ENCODE results near the gene PHLPP2.

Gene PHLPP2, protein sequence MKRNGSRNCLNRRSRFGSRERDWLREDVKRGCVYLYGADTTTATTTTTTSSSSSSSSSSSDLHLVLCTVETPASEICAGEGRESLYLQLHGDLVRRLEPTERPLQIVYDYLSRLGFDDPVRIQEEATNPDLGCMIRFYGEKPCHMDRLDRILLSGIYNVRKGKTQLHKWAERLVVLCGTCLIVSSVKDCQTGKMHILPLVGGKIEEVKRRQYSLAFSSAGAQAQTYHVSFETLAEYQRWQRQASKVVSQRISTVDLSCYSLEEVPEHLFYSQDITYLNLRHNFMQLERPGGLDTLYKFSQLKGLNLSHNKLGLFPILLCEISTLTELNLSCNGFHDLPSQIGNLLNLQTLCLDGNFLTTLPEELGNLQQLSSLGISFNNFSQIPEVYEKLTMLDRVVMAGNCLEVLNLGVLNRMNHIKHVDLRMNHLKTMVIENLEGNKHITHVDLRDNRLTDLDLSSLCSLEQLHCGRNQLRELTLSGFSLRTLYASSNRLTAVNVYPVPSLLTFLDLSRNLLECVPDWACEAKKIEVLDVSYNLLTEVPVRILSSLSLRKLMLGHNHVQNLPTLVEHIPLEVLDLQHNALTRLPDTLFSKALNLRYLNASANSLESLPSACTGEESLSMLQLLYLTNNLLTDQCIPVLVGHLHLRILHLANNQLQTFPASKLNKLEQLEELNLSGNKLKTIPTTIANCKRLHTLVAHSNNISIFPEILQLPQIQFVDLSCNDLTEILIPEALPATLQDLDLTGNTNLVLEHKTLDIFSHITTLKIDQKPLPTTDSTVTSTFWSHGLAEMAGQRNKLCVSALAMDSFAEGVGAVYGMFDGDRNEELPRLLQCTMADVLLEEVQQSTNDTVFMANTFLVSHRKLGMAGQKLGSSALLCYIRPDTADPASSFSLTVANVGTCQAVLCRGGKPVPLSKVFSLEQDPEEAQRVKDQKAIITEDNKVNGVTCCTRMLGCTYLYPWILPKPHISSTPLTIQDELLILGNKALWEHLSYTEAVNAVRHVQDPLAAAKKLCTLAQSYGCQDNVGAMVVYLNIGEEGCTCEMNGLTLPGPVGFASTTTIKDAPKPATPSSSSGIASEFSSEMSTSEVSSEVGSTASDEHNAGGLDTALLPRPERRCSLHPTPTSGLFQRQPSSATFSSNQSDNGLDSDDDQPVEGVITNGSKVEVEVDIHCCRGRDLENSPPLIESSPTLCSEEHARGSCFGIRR (N-terminal part only)

DNA sequence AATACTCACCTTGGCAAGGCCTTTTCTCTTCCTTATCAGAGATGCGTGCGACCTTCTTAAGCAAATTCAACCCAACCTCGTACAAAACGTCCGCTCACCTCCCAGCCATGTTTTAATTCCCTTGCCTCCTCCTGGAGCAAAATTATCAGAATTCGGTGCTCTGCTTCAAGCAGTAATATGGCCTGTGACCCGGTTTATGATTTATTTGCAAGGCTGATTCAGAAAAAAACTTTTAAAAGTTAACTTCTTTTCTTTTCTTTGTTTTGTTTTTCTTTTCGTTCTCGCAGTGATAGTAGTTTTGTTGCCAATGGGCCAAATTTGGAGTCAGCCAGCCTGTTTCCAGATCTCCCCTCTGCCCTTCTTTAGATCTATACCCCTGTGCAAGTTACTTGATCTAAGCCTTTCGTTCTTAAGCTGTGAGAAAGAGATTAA is at the start of gene PHLPP2:
TSS of gene PHLPP2 (minus strand) at position 382 of the 432 bp plus-strand sequence. CDS start 9,906 bp downstream, outside the sequence.
- DNase-seq (ENCODE audit: low spot score), result no peak

DNA sequence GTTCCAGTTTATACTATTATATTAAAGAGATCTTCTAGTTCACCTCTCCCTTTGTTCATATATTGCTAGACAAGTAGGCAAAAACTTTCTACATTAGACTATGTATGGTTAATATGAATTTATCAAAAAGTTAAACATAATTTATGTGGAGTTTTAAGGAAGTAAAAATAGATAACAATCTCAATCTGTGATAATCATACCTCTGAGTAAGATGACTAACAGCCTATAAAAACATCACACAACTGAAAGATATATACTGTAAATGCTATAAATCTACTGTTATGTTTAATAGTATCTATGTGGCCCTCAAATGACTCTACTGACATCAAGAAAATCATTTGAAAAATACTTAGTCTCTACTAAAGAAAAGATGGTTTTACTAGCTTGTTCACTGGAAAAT is 47.1 kb upstream of the PHLPP2 start:
- no peak for DNase-seq (ENCODE audit: low spot score)

DNA sequence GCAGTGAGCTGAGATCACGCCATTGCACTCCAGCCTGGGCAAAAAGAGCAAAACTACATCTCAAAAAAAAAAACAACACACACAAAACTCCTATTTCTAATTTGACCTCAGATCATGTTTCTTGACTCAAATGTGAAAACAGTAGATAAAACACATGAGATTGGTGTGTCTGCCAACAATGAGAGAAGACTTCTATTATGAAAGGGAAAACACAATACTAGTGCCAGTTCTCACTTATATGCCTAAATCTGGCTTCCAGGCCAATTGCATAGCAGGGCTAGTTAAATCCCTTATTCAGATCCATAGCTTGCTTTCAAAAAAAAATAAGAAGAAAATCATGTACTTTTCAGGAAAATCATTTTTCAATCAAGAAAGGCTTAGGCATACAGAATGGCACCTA is 44.7 kb upstream of the PHLPP2 start:
- no peak for DNase-seq (ENCODE audit: low spot score)

DNA sequence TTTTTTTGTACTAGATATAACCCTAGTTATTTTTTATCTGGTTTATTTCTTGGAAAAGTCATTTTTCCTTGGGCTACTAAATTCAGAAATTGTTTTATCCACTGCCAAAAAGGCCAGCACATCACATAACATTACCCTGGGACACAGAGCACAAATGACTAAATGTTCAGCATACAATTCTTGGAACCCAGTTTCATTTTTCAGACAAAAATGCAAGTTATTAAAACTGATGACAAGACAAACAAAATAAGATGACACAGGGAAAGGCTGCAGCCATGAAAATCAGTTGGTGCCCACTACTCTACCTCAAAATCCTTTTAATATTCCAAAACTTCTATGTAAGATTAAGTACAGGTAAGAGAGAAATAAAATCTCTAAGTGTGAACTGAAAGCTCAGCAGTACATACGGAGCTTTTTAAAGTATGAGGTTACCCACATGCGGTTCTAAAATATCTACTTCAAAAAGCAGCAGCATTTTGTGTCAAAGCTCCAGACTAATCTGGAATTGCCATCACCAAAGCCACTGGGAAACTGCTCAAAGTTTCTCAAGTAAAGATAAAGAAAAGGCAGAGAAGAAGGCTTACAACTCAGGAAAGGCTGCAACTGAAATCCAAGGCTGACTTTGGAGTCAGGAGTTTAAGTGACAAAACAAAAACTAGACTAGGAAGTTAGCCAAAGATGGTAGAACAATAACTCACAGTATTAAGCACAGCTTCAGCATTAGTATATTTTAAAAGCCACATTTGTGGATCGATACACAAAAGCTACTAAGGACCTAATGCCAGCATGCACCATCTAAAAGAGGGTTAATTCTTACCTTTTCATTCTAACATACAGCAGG is 42.8 kb upstream of the PHLPP2 start:
- DNase-seq (ENCODE audit: low spot score), result no peak

DNA sequence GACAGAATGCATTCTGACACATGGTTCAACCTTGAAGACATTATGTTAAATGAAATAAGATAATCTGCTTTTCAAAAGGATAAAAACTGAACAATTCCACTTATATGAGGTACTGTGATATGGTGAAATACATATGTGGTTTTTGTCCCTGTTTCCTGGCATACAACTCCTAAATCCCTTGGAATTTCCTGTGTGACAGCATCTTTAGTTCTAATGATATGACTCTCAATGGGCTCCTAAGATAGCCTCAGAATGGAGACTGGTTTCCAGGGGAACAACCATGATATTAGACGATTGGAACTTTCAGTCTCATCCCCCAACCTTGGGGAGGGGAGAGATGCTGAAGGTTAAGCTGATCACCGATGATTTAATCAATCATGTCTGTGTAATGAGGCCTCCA is 37.7 kb upstream of the PHLPP2 start:
- DNase-seq (ENCODE audit: low spot score), result no peak

DNA sequence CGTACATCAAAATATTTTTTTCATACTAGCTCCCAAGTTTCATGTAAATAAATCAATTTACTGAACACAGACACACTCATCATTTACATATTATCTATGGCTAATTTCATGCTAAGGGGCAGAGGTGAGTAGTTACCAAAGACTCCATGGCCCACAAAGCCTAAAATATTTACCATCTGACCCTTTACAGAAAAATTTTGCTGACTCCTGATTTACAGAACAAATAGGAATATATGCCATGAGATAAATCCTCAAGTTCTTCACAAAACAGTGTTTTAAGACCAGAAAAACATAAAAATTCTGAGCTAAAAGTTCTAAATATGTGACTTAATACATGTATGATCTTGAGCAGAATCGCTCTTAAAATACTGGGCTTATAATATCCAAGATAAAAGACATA is 36.6 kb upstream of the PHLPP2 start:
- no peak for DNase-seq (ENCODE audit: low spot score)

DNA sequence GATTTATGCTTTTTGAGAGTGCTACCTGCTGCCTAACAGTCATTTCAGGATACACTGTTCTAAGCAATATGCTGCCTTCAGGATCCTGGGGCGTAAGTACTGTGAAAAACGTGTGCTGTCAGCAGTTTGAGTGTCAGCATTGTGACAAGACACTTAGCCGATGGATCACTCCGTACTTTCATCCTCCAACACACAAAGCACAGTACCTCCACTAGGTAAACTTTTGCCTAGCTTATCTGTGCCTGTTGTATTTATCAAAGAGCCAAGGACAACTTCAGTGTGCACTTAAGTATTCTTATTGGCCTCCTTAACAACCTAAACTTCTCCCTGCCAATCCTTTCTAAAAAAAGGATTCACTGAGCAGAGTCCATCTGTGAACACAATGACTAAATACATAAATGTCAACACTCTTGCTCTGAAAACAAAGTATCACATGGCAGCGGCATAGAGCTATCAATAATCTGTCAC is 33.8 kb upstream of the PHLPP2 start:
- DNase-seq (ENCODE audit: low spot score), result no peak

DNA sequence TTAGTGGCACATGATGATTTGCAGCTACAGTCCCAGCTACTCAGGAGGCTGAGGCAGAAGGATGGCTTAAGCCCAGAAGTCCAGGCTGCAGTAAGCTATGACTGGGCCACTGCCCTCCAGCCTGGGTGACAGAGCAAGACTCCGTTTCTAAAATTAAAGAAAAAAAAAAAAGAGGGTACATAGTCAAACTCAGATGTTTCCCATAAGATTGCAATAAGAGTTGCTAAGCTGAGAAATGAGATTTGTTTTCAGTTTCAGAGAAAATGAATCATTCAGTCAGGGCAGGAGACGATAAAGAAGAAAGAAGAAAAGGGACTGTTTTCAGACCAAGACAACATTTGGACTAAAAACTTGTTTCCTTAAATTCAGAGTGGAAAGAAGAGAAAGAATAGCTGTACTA is 30.2 kb upstream of the PHLPP2 start:
- no peak for DNase-seq (ENCODE audit: low spot score)

DNA sequence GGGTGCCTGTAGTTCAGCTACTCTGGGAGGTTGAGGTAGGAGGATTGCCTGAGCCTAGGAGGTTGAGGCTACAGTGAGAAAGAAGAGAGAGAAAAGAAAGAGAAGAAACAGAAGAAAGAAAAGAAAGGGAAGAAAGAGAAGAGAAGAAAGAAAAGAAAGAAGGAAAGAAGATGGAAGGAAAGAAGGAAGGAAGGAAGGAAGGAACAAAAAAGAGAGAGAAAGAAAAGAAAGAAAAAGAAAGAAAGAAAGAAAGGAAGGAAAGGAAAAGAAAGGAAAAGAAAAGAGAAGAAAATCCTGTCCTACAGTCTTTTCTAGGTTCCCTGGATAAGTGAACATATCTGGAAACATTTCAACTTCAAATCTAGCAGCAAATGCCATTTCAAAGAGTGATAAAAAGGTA is 29.6 kb upstream of the PHLPP2 start:
- DNase-seq (ENCODE audit: low spot score), result no peak

DNA sequence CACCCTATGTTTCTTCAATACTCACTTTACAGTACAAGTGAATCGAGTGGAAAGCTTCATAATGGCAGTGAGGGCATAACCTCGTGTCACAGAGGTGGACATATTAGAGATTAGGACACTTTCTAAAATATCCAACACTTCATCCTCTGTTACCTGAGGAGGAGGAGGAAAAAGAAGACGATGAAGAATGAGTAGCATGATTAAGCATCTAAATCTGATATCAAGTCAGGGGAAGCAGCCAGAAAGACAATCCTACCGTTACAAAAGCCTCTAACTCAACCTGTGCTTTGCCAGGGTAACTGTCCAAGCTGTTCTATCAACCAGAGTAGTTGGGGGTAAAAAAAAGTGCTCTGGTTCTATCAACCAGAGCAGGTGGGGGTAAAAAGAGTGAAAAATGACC is 23.7 kb upstream of the PHLPP2 start:
- DNase-seq (ENCODE audit: low spot score), result no peak

DNA sequence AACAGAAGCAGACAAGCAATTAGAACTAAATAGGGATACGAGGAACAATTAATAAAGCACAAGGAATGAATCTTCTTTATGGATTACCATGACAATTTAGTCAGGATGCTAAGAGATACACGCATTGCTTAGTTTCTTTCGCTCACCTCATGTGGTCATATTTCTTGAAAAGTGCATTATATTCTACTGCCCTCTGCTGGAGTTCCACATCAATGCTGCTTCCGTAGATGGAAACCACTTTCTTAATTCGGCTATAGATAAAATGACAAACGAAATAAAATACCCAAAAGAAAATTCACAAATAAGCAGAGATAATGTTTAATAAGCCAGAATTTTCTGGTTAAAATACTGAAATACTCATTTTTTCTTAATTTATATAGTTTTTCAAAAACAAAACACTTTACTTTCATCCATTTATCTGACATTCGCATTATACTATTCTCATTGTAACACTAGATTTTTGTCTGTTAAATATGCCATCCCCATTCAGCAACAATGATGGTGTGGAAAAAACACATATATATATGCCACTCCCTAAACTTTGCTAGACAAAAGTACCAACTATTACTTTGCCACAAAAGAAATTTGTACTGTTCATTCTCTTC is 22.0 kb upstream of the PHLPP2 start:
- DNase-seq (ENCODE audit: low spot score), result peak; percentile 81

DNA sequence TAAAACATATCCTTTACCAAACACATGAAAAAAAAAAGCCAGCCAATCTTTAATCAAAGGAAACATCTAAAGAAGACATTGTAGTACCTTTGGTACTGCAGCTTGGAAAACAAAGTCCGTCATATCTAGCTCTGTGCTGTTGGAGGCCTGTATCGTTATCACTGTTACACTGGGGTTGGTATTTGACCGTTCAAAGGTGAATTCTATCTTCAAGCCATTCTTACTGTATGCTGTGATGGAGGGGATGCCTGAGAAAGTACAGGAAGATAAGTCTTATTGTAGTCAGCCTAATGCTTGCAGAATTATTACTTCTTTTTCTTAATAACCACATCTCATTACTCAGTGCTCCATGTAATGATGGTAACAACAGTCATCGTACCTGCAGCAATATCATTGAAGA is 14.4 kb upstream of the PHLPP2 start:
- DNase-seq (ENCODE audit: low spot score), result no peak

DNA sequence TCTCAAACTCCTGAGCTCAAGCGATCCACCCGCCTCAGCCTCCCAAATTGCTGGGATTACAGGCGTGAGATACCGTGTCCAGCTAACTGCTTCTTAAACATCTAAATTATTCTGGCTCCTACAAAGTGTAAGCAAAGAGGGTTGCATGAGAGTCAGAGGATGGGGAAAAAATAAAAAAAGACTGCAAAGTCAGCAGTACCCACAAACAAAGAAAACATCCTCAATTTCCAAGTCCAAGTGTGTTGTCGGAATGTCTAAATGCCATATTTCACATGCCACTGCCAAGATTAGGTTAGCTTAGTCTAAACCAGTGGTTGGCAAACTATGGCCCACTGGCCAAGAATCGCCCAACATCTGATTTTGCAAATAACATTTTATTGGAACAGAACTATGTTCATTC is 13.0 kb upstream of the PHLPP2 start:
- DNase-seq (ENCODE audit: low spot score), result no peak

DNA sequence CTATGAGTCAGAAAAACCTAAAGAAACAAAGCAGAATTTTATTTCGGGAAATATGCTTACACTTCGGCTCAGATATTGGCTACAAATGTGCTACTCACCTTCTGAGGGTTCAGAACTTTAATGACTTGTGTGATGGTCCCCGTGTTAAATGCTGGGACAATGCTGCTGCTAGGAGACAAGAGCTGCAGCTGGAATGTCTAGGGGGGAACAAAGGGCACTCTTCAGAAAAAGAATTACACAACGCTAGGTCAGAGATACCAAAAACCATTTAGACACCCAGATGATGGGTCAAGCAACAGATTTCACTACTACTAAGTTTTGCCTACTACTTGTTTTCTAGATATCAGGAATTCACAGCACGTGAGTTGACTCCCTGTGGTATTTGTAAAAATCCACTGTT is 10.0 kb upstream of the PHLPP2 start:
- no peak for DNase-seq (ENCODE audit: low spot score)

DNA sequence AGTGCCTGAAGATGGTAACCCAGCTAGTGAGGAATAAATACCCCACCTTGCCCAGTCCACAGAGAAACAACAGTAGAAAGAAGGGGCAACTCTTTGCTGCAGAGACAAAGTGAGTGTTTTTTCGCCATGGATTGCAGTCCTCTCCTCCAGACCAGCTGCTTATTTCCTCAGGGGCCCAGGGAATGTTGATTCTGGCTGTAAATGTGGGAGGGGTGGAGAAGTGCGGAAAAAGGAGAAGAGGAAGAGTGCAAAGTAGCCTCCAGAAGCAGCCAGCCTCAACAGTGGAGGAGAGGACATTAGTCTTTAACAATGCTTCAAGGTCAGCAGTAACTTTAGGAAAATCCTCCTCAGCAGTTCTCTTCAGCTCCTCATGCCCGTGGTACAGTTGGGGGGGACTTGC is 8.1 kb upstream of the PHLPP2 start:
- DNase-seq (ENCODE audit: low spot score), result no peak

DNA sequence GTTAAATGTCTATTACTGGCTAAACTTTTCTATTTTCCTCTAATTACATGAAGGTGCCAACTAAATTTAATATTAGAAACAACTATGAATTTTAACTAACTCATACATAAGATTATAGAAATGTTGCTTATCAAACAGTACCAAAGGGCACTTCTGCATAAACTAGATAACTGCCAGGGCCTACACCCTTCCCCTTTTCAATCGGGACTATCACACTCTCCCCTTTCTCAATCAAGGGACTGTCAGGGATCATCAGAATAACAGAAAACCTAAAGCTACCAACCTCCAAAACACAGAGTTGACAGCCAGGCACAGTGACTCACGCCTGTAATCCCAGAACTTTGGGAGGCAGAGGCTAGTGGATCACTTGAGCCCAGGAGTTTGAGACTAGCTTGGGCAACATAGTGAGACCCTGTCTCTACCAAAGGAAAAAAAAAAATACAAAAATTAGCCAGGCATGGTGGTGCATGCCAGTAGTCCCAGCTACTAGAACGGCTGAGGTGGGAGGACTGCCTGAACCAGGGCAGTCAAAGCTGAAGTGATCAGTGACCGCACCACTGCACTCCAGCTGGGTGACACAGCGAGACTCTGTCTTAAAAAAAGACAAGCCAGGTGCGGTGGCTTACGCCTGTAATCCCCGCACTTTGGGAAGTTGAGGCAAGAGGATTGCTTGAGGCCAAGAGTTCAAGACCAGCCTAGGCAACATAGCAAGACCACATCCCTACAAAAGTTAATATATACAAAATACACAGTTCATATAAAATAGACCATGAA is 3.2 kb upstream of the PHLPP2 start:
- peak; percentile 83 for DNase-seq (ENCODE audit: low spot score)

DNA sequence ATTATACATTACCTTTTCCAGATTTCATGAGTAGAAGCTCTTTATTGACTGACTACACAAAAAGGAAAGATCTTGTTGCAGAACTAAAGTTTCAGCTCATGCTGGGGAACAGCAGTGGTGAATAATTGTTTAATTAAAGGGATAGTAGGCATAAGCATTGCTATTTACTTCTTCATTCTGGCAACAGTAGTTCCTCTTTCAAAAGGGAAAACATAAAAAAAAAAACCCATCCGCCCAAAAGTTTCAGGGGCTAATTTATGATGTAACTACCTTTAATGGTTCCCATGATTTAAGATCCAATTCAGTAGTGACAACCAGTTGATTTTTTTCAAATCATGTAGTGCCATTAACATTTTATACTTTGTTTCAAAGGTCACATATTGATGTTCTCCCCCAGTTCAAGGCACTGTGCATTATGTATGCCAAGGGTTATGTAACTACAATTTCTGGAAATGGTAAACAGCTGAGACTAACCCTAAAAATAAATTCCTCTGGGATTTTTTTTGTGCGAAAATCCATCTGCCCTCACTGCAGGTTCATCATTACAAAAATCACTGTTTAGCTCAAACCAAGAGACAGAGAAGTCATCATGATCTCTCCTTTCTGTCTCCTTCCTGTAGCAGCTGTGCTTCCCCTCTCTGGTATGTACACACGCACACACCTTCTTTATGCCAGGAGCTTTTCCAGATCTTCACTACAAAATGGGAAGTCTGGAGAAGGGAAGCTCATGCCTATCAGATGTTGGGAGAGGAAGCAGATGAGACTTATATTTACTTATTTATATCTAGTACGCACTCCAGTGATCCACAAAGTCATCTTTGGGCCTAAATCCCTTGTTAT is 2.2 kb upstream of the PHLPP2 start:
- peak; percentile 62 for DNase-seq (ENCODE audit: low spot score)

DNA sequence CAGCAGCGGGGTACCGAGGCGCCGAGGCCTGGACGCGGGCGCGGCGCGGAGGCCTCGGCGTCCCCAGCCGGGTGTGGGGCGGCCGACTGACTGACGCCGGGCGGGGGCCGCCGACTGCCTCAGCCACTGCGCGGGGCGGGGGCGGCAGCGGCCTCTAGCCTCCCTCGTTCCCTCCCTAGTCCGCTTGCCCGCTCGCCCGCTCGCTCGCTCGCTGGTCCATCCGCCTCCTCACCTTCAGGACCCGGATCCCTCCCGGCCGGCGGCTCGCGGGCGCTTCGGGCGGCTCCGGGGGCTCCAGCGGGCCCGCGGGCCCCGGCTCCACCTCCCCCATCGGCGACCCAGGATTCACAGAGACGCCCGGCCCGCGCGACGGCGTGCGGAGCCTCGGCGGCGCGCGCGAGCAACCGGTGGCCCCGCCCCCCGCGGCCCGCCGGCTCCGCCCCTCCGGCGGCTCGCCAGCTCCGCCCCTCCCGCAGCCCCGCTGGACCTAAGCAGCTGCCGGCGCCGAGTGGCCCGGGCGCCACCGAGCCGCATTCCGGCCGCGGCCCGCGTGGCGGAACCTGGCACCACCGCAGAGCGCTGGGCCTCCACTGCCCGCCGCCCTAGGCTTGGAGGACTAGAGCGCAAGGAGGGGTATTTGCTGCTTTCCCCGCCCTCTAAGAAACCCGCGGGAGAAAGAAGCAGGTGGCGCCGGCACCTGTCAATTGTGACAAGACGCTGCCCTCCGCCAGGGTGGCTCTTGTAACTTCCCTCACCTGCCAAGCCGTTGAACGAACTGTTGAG is 773 bp downstream of the PHLPP2 start:
- peak; percentile 85 for DNase-seq (ENCODE audit: low spot score)

Measured in hematopoietic multipotent progenitor cell treated with erythropoietin and hydrocortisone succinate and interleukin-3 and kit ligand, for 17 days (in vitro differentiated cells).